Peyer's patch (tissue), 4 donors: ENCODE measurements around the gene NDUFS7. TPM values are rescaled to one million over a fixed set of nuclear protein-coding genes. Genes with fewer than 3 reads are reported as not detected.

Experiments
- DNase-seq, 3 donors: peaks; one replicate each; pipeline ENCODE4 v3.0.0-alpha.2; 2017 to 2019
- H3K27ac ChIP-seq, 4 donors: fragments of 200-600 bp; sonication (generic); one replicate each; pipeline ENCODE4 v1.5.1; 2016 to 2019
- H3K27me3 ChIP-seq, 2 donors: fragments of 200-600 bp; sonication (generic); one replicate each; pipeline ENCODE4 v1.5.1; 2019
- H3K36me3 ChIP-seq, 3 donors: fragments of 200-600 bp; sonication (generic); one replicate each; pipeline ENCODE4 v1.5.1; 2016 to 2019
- H3K4me1 ChIP-seq, 4 donors: fragments of 200-600 bp; sonication (generic); one replicate each; pipeline ENCODE4 v1.5.1; 2016 to 2019
- H3K4me3 ChIP-seq, 4 donors: fragments of 200-600 bp; sonication (generic); 1 replicate in 3 of 4; 2 replicates in 1 of 4; pipeline ENCODE4 v1.5.1; 2016 to 2019; ENCODE audit warnings: mild to moderate bottlenecking in 1 of 4
- H3K9me3 ChIP-seq, 4 donors: fragments of 200-600 bp; sonication (generic); one replicate each; pipeline ENCODE4 v1.5.1; 2016 to 2019; ENCODE audit warnings: mild to moderate bottlenecking in 1 of 4
- CTCF ChIP-seq, 6 experiments: fragments of 450-650 bp in 4 of 6; fragments of 200-600 bp in 2 of 6; sonication (generic) in 1 of 6; IDR thresholded peaks; one replicate each; pipeline ENCODE4 v1.5.1; 2017 to 2019; ENCODE audit warnings: antibody characterized with exemption in 6 of 6, mild to moderate bottlenecking in 3 of 6, moderate library complexity in 1 of 6
- POLR2A ChIP-seq, 2 donors: fragments of 450-650 bp; IDR thresholded peaks; one replicate each; pipeline ENCODE4 v1.5.1; 2017; ENCODE audit warnings: antibody characterized with exemption in 2 of 2, mild to moderate bottlenecking in 2 of 2, moderate library complexity in 2 of 2
- total RNA-seq, 4 donors: library from RNA; depleted of rRNA; stranded (reverse); fragments of >200 nt; gene quantifications; one replicate each; pipeline ENCODE4 v1.1.0, GENCODE V29; 2016

The NDUFS7 gene
- total RNA-seq, 4 donors from 2014 or later = 99.9 to 165 (median 156) TPM

GRCh38 chr19:1421218-1421957 lies 37.7 kb downstream of the NDUFS7 start:
- Histone ChIP-seq H3K4me3 (no peak overlapping the region), H3K27me3 (no peaks in the 10 kb centered on the region), H3K27ac (no peak overlapping the region), H3K9me3 (no peaks in the 10 kb centered on the region), H3K36me3 (peaks cover 0 to 86% (median 0%) of the 10 kb centered on the region in 3 donors), H3K4me1 (peaks cover 0 to 35% (median 2%) of the 10 kb centered on the region in 4 donors)
- no peak for TF ChIP-seq CTCF (IDR thresholded peaks at IDR 0.05)
- TF ChIP-seq POLR2A (IDR thresholded peaks at IDR 0.05) = no peak
- no peak for DNase-seq

GRCh38 chr19:1421958-1422305 lies 38.2 kb downstream of the NDUFS7 start:
- H3K27me3 ChIP-seq = no peaks in the 10 kb centered on the region
- H3K9me3 ChIP-seq = no peaks in the 10 kb centered on the region
- no peak overlapping the region for H3K4me3 ChIP-seq
- H3K27ac ChIP-seq = no peak overlapping the region
- peaks cover 0 to 29% (median 1%) of the 10 kb centered on the region in 4 donors for H3K4me1 ChIP-seq
- DNase-seq = no peak
- H3K36me3 ChIP-seq = peaks cover 0 to 88% (median 0%) of the 10 kb centered on the region in 3 donors
- no peak for TF ChIP-seq CTCF (IDR thresholded peaks at IDR 0.05)
- no peak for TF ChIP-seq POLR2A (IDR thresholded peaks at IDR 0.05)

- TF ChIP-seq POLR2A (IDR thresholded peaks at IDR 0.05) (no peak), CTCF (IDR thresholded peaks at IDR 0.05) (no peak)
- Histone ChIP-seq H3K27me3 (no peaks in the 10 kb centered on the region), H3K36me3 (peaks cover 0 to 88% (median 0%) of the 10 kb centered on the region in 3 donors), H3K4me1 (peaks cover 0 to 25% (median 1%) of the 10 kb centered on the region in 4 donors), H3K4me3 (no peak overlapping the region), H3K27ac (no peak overlapping the region), H3K9me3 (no peaks in the 10 kb centered on the region)
- DNase-seq = no peak
Observed at GRCh38 chr19:1422360-1422759, 38.7 kb downstream of the NDUFS7 start.

GRCh38 chr19:1422943-1423342 lies 39.2 kb downstream of the NDUFS7 start:
- Histone ChIP-seq H3K27ac (no peak overlapping the region), H3K27me3 (no peaks in the 10 kb centered on the region), H3K36me3 (peaks cover 0 to 87% (median 0%) of the 10 kb centered on the region in 3 donors), H3K9me3 (no peaks in the 10 kb centered on the region), H3K4me1 (peaks cover 0 to 19% (median 1%) of the 10 kb centered on the region in 4 donors), H3K4me3 (no peak overlapping the region)
- no peak for TF ChIP-seq CTCF (IDR thresholded peaks at IDR 0.05)
- TF ChIP-seq POLR2A (IDR thresholded peaks at IDR 0.05) = no peak
- DNase-seq = no peak

GRCh38 chr19:1423436-1424191 lies 39.9 kb downstream of the NDUFS7 start:
- DNase-seq = no peak
- Histone ChIP-seq H3K4me3 (no peak overlapping the region), H3K36me3 (peaks cover 0 to 86% (median 0%) of the 10 kb centered on the region in 3 donors), H3K27ac (no peak overlapping the region), H3K4me1 (peaks cover 0 to 12% (median 1%) of the 10 kb centered on the region in 4 donors), H3K9me3 (no peaks in the 10 kb centered on the region), H3K27me3 (no peaks in the 10 kb centered on the region)
- TF ChIP-seq POLR2A (IDR thresholded peaks at IDR 0.05) (no peak), CTCF (IDR thresholded peaks at IDR 0.05) (no peak)
